Measurements from ENCODE around the gene CELSR1. TPM values are rescaled to one million over a fixed set of nuclear protein-coding genes. Genes with fewer than 3 reads are reported as not detected.
"Not testable (repeated sequence)": the region's sequence is repeated elsewhere in the genome, so short reads cannot be mapped to it uniquely, and the experiment has no call there.

CELSR1 gene
- total RNA-seq, 1 donor from 2014 or later, result 2.1 TPM

- not testable (repeated sequence) for H3K36me3 ChIP-seq (ENCODE audit: control insufficient read depth in 3 of 3, insufficient read depth in 3 of 3, low read length in 3 of 3); H3K9ac ChIP-seq (ENCODE audit: low read depth in 1 of 3, low read length in 3 of 3); H3K27ac ChIP-seq (ENCODE audit: low read depth, low read length); H3K9me3 ChIP-seq (ENCODE audit: control insufficient read depth in 3 of 3, low read length in 3 of 3); H3K4me3 ChIP-seq (ENCODE audit: low read length in 3 of 3); H3K4me1 ChIP-seq (ENCODE audit: control insufficient read depth in 3 of 3, insufficient read depth in 3 of 3, low read length in 3 of 3)
- peaks cover 12 to 22% (median 17%) of the 10 kb centered on the region in 3 donors for H3K27me3 ChIP-seq (ENCODE audit: control insufficient read depth in 3 of 3, insufficient read depth in 3 of 3, low read length in 3 of 3)
Observed at GRCh38 chr22:46501265-46501664, 36.2 kb downstream of the CELSR1 start.

- Histone ChIP-seq H3K4me1 (ENCODE audit: control insufficient read depth in 3 of 3, insufficient read depth in 3 of 3, low read length in 3 of 3) (no peaks in the 10 kb centered on the region), H3K4me3 (ENCODE audit: low read length in 3 of 3) (no peak overlapping the region), H3K9me3 (ENCODE audit: control insufficient read depth in 3 of 3, low read length in 3 of 3) (no peaks in the 10 kb centered on the region), H3K27me3 (ENCODE audit: control insufficient read depth in 3 of 3, insufficient read depth in 3 of 3, low read length in 3 of 3) (peaks cover 12 to 22% (median 17%) of the 10 kb centered on the region in 3 donors), H3K27ac (ENCODE audit: low read depth, low read length) (no peak overlapping the region), H3K9ac (ENCODE audit: low read depth in 1 of 3, low read length in 3 of 3) (no peak overlapping the region), H3K36me3 (ENCODE audit: control insufficient read depth in 3 of 3, insufficient read depth in 3 of 3, low read length in 3 of 3) (no peaks in the 10 kb centered on the region)
Observed at GRCh38 chr22:46500201-46500600, 37.2 kb downstream of the CELSR1 start.

- H3K4me1 ChIP-seq (ENCODE audit: control insufficient read depth in 3 of 3, insufficient read depth in 3 of 3, low read length in 3 of 3), result no peaks in the 10 kb centered on the region
- no peaks in the 10 kb centered on the region for H3K9me3 ChIP-seq (ENCODE audit: control insufficient read depth in 3 of 3, low read length in 3 of 3)
- H3K27me3 ChIP-seq (ENCODE audit: control insufficient read depth in 3 of 3, insufficient read depth in 3 of 3, low read length in 3 of 3), result peaks cover 12 to 22% (median 17%) of the 10 kb centered on the region in 3 donors
- no peak overlapping the region for H3K9ac ChIP-seq (ENCODE audit: low read depth in 1 of 3, low read length in 3 of 3)
- no peak overlapping the region for H3K4me3 ChIP-seq (ENCODE audit: low read length in 3 of 3)
- H3K36me3 ChIP-seq (ENCODE audit: control insufficient read depth in 3 of 3, insufficient read depth in 3 of 3, low read length in 3 of 3), result no peaks in the 10 kb centered on the region
- H3K27ac ChIP-seq (ENCODE audit: low read depth, low read length), result no peak overlapping the region
Observed at GRCh38 chr22:46499805-46500189, 37.6 kb downstream of the CELSR1 start.

GRCh38 chr22:46491946-46492345 lies 45.5 kb downstream of the CELSR1 start:
- H3K36me3 ChIP-seq (ENCODE audit: control insufficient read depth in 3 of 3, insufficient read depth in 3 of 3, low read length in 3 of 3), result no peaks in the 10 kb centered on the region
- no peaks in the 10 kb centered on the region for H3K4me1 ChIP-seq (ENCODE audit: control insufficient read depth in 3 of 3, insufficient read depth in 3 of 3, low read length in 3 of 3)
- peaks cover 11 to 30% (median 19%) of the 10 kb centered on the region in 3 donors for H3K27me3 ChIP-seq (ENCODE audit: control insufficient read depth in 3 of 3, insufficient read depth in 3 of 3, low read length in 3 of 3)
- no peaks in the 10 kb centered on the region for H3K9me3 ChIP-seq (ENCODE audit: control insufficient read depth in 3 of 3, low read length in 3 of 3)
- no peak overlapping the region for H3K4me3 ChIP-seq (ENCODE audit: low read length in 3 of 3)
- no peak overlapping the region for H3K9ac ChIP-seq (ENCODE audit: low read depth in 1 of 3, low read length in 3 of 3)
- H3K27ac ChIP-seq (ENCODE audit: low read depth, low read length), result no peak overlapping the region

- Histone ChIP-seq H3K9me3 (ENCODE audit: control insufficient read depth in 3 of 3, low read length in 3 of 3) (no peaks in the 10 kb centered on the region), H3K36me3 (ENCODE audit: control insufficient read depth in 3 of 3, insufficient read depth in 3 of 3, low read length in 3 of 3) (no peaks in the 10 kb centered on the region), H3K27ac (ENCODE audit: low read depth, low read length) (no peak overlapping the region), H3K4me1 (ENCODE audit: control insufficient read depth in 3 of 3, insufficient read depth in 3 of 3, low read length in 3 of 3) (no peaks in the 10 kb centered on the region), H3K9ac (ENCODE audit: low read depth in 1 of 3, low read length in 3 of 3) (no peak overlapping the region), H3K27me3 (ENCODE audit: control insufficient read depth in 3 of 3, insufficient read depth in 3 of 3, low read length in 3 of 3) (peaks cover 11 to 30% (median 19%) of the 10 kb centered on the region in 3 donors), H3K4me3 (ENCODE audit: low read length in 3 of 3) (no peak overlapping the region)
Observed at GRCh38 chr22:46490538-46490937, 46.9 kb downstream of the CELSR1 start.

- Histone ChIP-seq H3K4me1 (ENCODE audit: control insufficient read depth in 3 of 3, insufficient read depth in 3 of 3, low read length in 3 of 3) (no peaks in the 10 kb centered on the region), H3K9ac (ENCODE audit: low read depth in 1 of 3, low read length in 3 of 3) (no peak overlapping the region), H3K36me3 (ENCODE audit: control insufficient read depth in 3 of 3, insufficient read depth in 3 of 3, low read length in 3 of 3) (no peaks in the 10 kb centered on the region), H3K27ac (ENCODE audit: low read depth, low read length) (no peak overlapping the region), H3K9me3 (ENCODE audit: control insufficient read depth in 3 of 3, low read length in 3 of 3) (peaks cover 0 to 4% (median 4%) of the 10 kb centered on the region in 3 donors), H3K27me3 (ENCODE audit: control insufficient read depth in 3 of 3, insufficient read depth in 3 of 3, low read length in 3 of 3) (peaks cover 11 to 33% (median 21%) of the 10 kb centered on the region in 3 donors), H3K4me3 (ENCODE audit: low read length in 3 of 3) (no peak overlapping the region)
Observed at GRCh38 chr22:46486996-46487717, 50.3 kb downstream of the CELSR1 start.

GRCh38 chr22:46484861-46485595 lies 52.4 kb downstream of the CELSR1 start:
- peaks cover 11 to 29% (median 20%) of the 10 kb centered on the region in 3 donors for H3K27me3 ChIP-seq (ENCODE audit: control insufficient read depth in 3 of 3, insufficient read depth in 3 of 3, low read length in 3 of 3)
- no peaks in the 10 kb centered on the region for H3K4me1 ChIP-seq (ENCODE audit: control insufficient read depth in 3 of 3, insufficient read depth in 3 of 3, low read length in 3 of 3)
- H3K9ac ChIP-seq (ENCODE audit: low read depth in 1 of 3, low read length in 3 of 3), result no peak overlapping the region
- H3K27ac ChIP-seq (ENCODE audit: low read depth, low read length), result no peak overlapping the region
- H3K9me3 ChIP-seq (ENCODE audit: control insufficient read depth in 3 of 3, low read length in 3 of 3), result peaks cover 0 to 4% (median 4%) of the 10 kb centered on the region in 3 donors
- no peaks in the 10 kb centered on the region for H3K36me3 ChIP-seq (ENCODE audit: control insufficient read depth in 3 of 3, insufficient read depth in 3 of 3, low read length in 3 of 3)
- no peak overlapping the region for H3K4me3 ChIP-seq (ENCODE audit: low read length in 3 of 3)

GRCh38 chr22:46484156-46484860 lies 53.1 kb downstream of the CELSR1 start:
- Histone ChIP-seq H3K9ac (ENCODE audit: low read depth in 1 of 3, low read length in 3 of 3) (no peak overlapping the region), H3K9me3 (ENCODE audit: control insufficient read depth in 3 of 3, low read length in 3 of 3) (peaks cover 0 to 4% (median 4%) of the 10 kb centered on the region in 3 donors), H3K27ac (ENCODE audit: low read depth, low read length) (no peak overlapping the region), H3K27me3 (ENCODE audit: control insufficient read depth in 3 of 3, insufficient read depth in 3 of 3, low read length in 3 of 3) (peaks cover 9 to 25% (median 20%) of the 10 kb centered on the region in 3 donors), H3K4me3 (ENCODE audit: low read length in 3 of 3) (no peak overlapping the region), H3K4me1 (ENCODE audit: control insufficient read depth in 3 of 3, insufficient read depth in 3 of 3, low read length in 3 of 3) (no peaks in the 10 kb centered on the region), H3K36me3 (ENCODE audit: control insufficient read depth in 3 of 3, insufficient read depth in 3 of 3, low read length in 3 of 3) (no peaks in the 10 kb centered on the region)

GRCh38 chr22:46483353-46483752 lies 54.1 kb downstream of the CELSR1 start:
- H3K27ac ChIP-seq (ENCODE audit: low read depth, low read length), result no peak overlapping the region
- H3K9me3 ChIP-seq (ENCODE audit: control insufficient read depth in 3 of 3, low read length in 3 of 3), result peaks cover 0 to 4% (median 4%) of the 10 kb centered on the region in 3 donors
- no peak overlapping the region for H3K4me3 ChIP-seq (ENCODE audit: low read length in 3 of 3)
- H3K27me3 ChIP-seq (ENCODE audit: control insufficient read depth in 3 of 3, insufficient read depth in 3 of 3, low read length in 3 of 3), result peaks cover 8 to 24% (median 24%) of the 10 kb centered on the region in 3 donors
- no peaks in the 10 kb centered on the region for H3K36me3 ChIP-seq (ENCODE audit: control insufficient read depth in 3 of 3, insufficient read depth in 3 of 3, low read length in 3 of 3)
- no peaks in the 10 kb centered on the region for H3K4me1 ChIP-seq (ENCODE audit: control insufficient read depth in 3 of 3, insufficient read depth in 3 of 3, low read length in 3 of 3)
- H3K9ac ChIP-seq (ENCODE audit: low read depth in 1 of 3, low read length in 3 of 3), result no peak overlapping the region
